Measurements from ENCODE around the gene METTL4. TPM values are rescaled to one million over a fixed set of nuclear protein-coding genes. Genes with fewer than 3 reads are reported as not detected.

The METTL4 gene
- total RNA-seq, 1 experiment from 2014 or later: 8.6 TPM

DNA sequence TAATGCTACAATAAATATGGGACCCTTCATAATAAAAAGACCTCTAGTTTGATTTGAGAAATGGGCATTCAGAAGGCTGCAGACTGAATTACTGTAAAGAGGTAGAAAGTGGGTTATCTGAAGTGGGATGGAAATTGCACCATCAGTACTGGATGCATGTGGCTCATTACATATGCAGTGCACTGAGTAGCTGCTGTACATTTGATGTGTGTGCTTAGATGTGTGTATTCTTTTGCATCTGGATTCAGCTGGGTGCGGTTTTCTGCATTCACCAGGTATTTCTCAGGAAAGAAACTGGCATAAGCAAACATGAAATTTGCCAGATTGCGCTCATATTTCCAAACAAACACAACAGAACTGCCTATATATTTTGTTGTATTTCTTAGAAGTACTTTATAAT is 38.3 kb upstream of the METTL4 start:
- CTCF ChIA-PET: no interaction called here
- no peak overlapping the region for H3K27ac ChIP-seq (ENCODE audit: low read length)

DNA sequence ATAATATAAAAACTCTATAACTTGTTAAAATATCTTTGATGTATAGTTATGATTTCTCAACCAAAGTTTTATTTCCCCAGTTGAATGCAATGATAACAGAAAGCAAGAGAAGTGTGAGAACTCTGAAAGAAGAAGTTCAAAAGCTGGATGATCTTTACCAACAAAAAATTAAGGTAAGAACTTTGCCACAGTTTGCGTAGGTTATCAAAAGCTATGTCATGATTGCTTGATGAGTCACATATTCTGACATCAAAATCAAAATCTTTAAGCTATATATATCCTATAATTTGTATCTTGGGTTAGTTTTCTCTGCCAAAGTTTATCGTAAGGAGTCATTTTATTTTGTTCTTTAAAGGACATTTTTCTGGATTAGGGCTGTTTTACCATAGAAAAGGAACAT is 35.0 kb upstream of the METTL4 start:
- TF ChIP-seq EZH2phosphoT487 (IDR thresholded peaks at IDR 0.05; ENCODE audit: borderline replicate concordance, low read length): no peak
- no peak overlapping the region for H3K4me2 ChIP-seq (ENCODE audit: low read length)
- no peak overlapping the region for H3K4me3 ChIP-seq (ENCODE audit: low read length)
- H3K9ac ChIP-seq (ENCODE audit: low read length): no peak overlapping the region
- no peak overlapping the region for H2AFZ ChIP-seq (ENCODE audit: low read length)
- no peak for ATAC-seq
- H3K4me1 ChIP-seq (ENCODE audit: insufficient read depth, low read length): peaks cover 15% of the 10 kb centered on the region
- ChIA-PET POLR2A (ENCODE audit: unreplicated experiment) (interaction anchor here (0.7 kb wide), 1 partner anchor 105 kb away, joined by 3 read pairs; no protein-coding TSS in a partner anchor), CTCF (interaction anchor here (0.6 kb wide), 1 partner anchor 22 kb away, joined by 3 read pairs; no protein-coding TSS in a partner anchor)
- H3K79me2 ChIP-seq (ENCODE audit: low read length): no peaks in the 10 kb centered on the region
- no TSS peak for BruUV-seq (replicated peaks)
- no peaks in the 10 kb centered on the region for H3K9me3 ChIP-seq (ENCODE audit: low read length)
- no peaks in the 10 kb centered on the region for H3K9me2 ChIP-seq (replicated peaks; ENCODE audit: low read length)
- no peak for DNase-seq
- intact Hi-C loops (cut with micrococcal nuclease): loop anchor here (2.0 to 5.0 kb wide), 2 partner anchors 14 to 34 kb away; partner anchors contain the start of genes METTL4 and NDC80
- no peaks in the 10 kb centered on the region for H3K27me3 ChIP-seq (ENCODE audit: low read length)
- H3K36me3 ChIP-seq (ENCODE audit: low read depth, low read length): peaks cover 47% of the 10 kb centered on the region
- H3F3A ChIP-seq (ENCODE audit: low read length, unreplicated experiment): no peaks in the 10 kb centered on the region
- H4K20me1 ChIP-seq (ENCODE audit: low read length): no peaks in the 10 kb centered on the region
- no peak overlapping the region for H3K27ac ChIP-seq (ENCODE audit: low read length)

More for the DNA sequence above, 38.3 kb upstream of the METTL4 start:
- H3K27me3 ChIP-seq (ENCODE audit: low read length): no peaks in the 10 kb centered on the region
- no peak overlapping the region for H2AFZ ChIP-seq (ENCODE audit: low read length)
- H3K4me1 ChIP-seq (ENCODE audit: insufficient read depth, low read length): peaks cover 15% of the 10 kb centered on the region
- no peak overlapping the region for H3K4me3 ChIP-seq (ENCODE audit: low read length)
- H3K9me2 ChIP-seq (replicated peaks; ENCODE audit: low read length): no peaks in the 10 kb centered on the region
- H3K36me3 ChIP-seq (ENCODE audit: low read depth, low read length): peaks cover 46% of the 10 kb centered on the region
- intact Hi-C loops (cut with micrococcal nuclease): loop anchor here (5.0 kb wide), 1 partner anchor 37 kb away; the partner anchor contains the start of genes METTL4 and NDC80
- no peaks in the 10 kb centered on the region for H3K9me3 ChIP-seq (ENCODE audit: low read length)
- no peaks in the 10 kb centered on the region for H3F3A ChIP-seq (ENCODE audit: low read length, unreplicated experiment)
- POLR2A ChIA-PET (ENCODE audit: unreplicated experiment): interaction anchor here (0.6 kb wide), 1 partner anchor 923 kb away, joined by 3 read pairs; no protein-coding TSS in a partner anchor
- ATAC-seq: no peak
- DNase-seq: no peak
- H4K20me1 ChIP-seq (ENCODE audit: low read length): no peaks in the 10 kb centered on the region
- no peak overlapping the region for H3K4me2 ChIP-seq (ENCODE audit: low read length)
- BruUV-seq (replicated peaks): no TSS peak
- TF ChIP-seq EZH2phosphoT487 (IDR thresholded peaks at IDR 0.05; ENCODE audit: borderline replicate concordance, low read length): no peak
- TF ChIP-seq EZH2 (IDR thresholded peaks at IDR 0.05; ENCODE audit: low read length, unreplicated experiment): no peak
- TF ChIP-seq, protein P1, sequence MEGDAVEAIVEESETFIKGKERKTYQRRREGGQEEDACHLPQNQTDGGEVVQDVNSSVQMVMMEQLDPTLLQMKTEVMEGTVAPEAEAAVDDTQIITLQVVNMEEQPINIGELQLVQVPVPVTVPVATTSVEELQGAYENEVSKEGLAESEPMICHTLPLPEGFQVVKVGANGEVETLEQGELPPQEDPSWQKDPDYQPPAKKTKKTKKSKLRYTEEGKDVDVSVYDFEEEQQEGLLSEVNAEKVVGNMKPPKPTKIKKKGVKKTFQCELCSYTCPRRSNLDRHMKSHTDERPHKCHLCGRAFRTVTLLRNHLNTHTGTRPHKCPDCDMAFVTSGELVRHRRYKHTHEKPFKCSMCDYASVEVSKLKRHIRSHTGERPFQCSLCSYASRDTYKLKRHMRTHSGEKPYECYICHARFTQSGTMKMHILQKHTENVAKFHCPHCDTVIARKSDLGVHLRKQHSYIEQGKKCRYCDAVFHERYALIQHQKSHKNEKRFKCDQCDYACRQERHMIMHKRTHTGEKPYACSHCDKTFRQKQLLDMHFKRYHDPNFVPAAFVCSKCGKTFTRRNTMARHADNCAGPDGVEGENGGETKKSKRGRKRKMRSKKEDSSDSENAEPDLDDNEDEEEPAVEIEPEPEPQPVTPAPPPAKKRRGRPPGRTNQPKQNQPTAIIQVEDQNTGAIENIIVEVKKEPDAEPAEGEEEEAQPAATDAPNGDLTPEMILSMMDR (conservative IDR thresholded peaks at IDR 0.05; ENCODE audit: low read depth, low read length): no peak
- H3K79me2 ChIP-seq (ENCODE audit: low read length): no peaks in the 10 kb centered on the region
- H3K9ac ChIP-seq (ENCODE audit: low read length): no peak overlapping the region

GRCh38 chr18:2602844-2603243 is 31.5 kb upstream of the METTL4 start:
- no peak for DNase-seq
- Histone ChIP-seq H3K4me1 (ENCODE audit: insufficient read depth, low read length) (peaks cover 15% of the 10 kb centered on the region), H3K9me3 (ENCODE audit: low read length) (no peaks in the 10 kb centered on the region), H3K4me3 (ENCODE audit: low read length) (no peak overlapping the region), H3K27me3 (ENCODE audit: low read length) (no peaks in the 10 kb centered on the region), H2AFZ (ENCODE audit: low read length) (no peak overlapping the region), H3K36me3 (ENCODE audit: low read depth, low read length) (peaks cover 61% of the 10 kb centered on the region), H3F3A (ENCODE audit: low read length, unreplicated experiment) (no peaks in the 10 kb centered on the region), H3K9me2 (replicated peaks; ENCODE audit: low read length) (no peaks in the 10 kb centered on the region), H3K4me2 (ENCODE audit: low read length) (no peak overlapping the region), H4K20me1 (ENCODE audit: low read length) (no peaks in the 10 kb centered on the region), H3K9ac (ENCODE audit: low read length) (no peak overlapping the region), H3K79me2 (ENCODE audit: low read length) (no peaks in the 10 kb centered on the region), H3K27ac (ENCODE audit: low read length) (no peak overlapping the region)
- CTCF ChIA-PET: no interaction called here
- intact Hi-C loops (cut with micrococcal nuclease): no loop called here
- no TSS peak for BruUV-seq (replicated peaks)
- no peak for ATAC-seq
- no peak for TF ChIP-seq EZH2 (IDR thresholded peaks at IDR 0.05; ENCODE audit: low read length, unreplicated experiment)
- POLR2A ChIA-PET (ENCODE audit: unreplicated experiment): no interaction called here

- peaks cover 7% of the 10 kb centered on the region; the same call in 1 of the 2 replicates for H3K4me1 ChIP-seq (ENCODE audit: insufficient read depth, low read length)
- H3K4me2 ChIP-seq (ENCODE audit: low read length): no peak overlapping the region
- H3K79me2 ChIP-seq (ENCODE audit: low read length): peaks cover 4% of the 10 kb centered on the region
- H4K20me1 ChIP-seq (ENCODE audit: low read length): 0 out of 2 replicates have a peak, but pooled peaks cover 4% of the 10 kb centered on the region
- H3K27me3 ChIP-seq (ENCODE audit: low read length): no peaks in the 10 kb centered on the region
- H3K27ac ChIP-seq (ENCODE audit: low read length): no peak overlapping the region
- no peaks in the 10 kb centered on the region for H3K9me2 ChIP-seq (replicated peaks; ENCODE audit: low read length)
- no peak overlapping the region for H3K4me3 ChIP-seq (ENCODE audit: low read length)
- POLR2A ChIA-PET (ENCODE audit: unreplicated experiment): no interaction called here
- no peaks in the 10 kb centered on the region for H3K9me3 ChIP-seq (ENCODE audit: low read length)
- no peak for ATAC-seq
- peaks cover 65% of the 10 kb centered on the region for H3K36me3 ChIP-seq (ENCODE audit: low read depth, low read length)
- no TSS peak for BruUV-seq (replicated peaks)
- TF ChIP-seq EZH2 (IDR thresholded peaks at IDR 0.05; ENCODE audit: low read length, unreplicated experiment) (no peak), EZH2phosphoT487 (IDR thresholded peaks at IDR 0.05; ENCODE audit: borderline replicate concordance, low read length) (no peak)
- TF ChIP-seq, protein P1 (conservative IDR thresholded peaks at IDR 0.05; ENCODE audit: low read depth, low read length): no peak
- H3F3A ChIP-seq (ENCODE audit: low read length, unreplicated experiment): no peaks in the 10 kb centered on the region
- DNase-seq: no peak
- CTCF ChIA-PET: no interaction called here
- no peak overlapping the region for H3K9ac ChIP-seq (ENCODE audit: low read length)
- H2AFZ ChIP-seq (ENCODE audit: low read length): no peak overlapping the region
- intact Hi-C loops (cut with micrococcal nuclease): no loop called here
Measured at GRCh38 chr18:2597639-2598038, 26.3 kb upstream of the METTL4 start.
